ENCODE measurements around the gene SMYD2. TPM values are rescaled to one million over a fixed set of nuclear protein-coding genes. Genes with fewer than 3 reads are reported as not detected.

SMYD2 gene
- total RNA-seq, 1 experiment from 2014 or later, result 27.2 TPM

- ATAC-seq (no peak), DNase-seq (ENCODE audit: low read depth, low spot score) (no peak)
- CTCF ChIA-PET, result interaction anchor here (1.1 kb wide), 1 partner anchor 11 kb away, joined by 4 read pairs; no protein-coding TSS in a partner anchor
- POLR2A ChIA-PET, result no interaction called here
- TF ChIP-seq POLR2A (IDR thresholded peaks at IDR 0.05; ENCODE audit: borderline replicate concordance, extremely low read depth, insufficient read depth, insufficient read length), result no peak
- TF ChIP-seq FOSL1 (IDR thresholded peaks at IDR 0.05; ENCODE audit: low read depth), result no peak
- TF ChIP-seq SIN3A (IDR thresholded peaks at IDR 0.05; ENCODE audit: low read depth), result no peak
- no peak for TF ChIP-seq EZH2phosphoT487 (IDR thresholded peaks at IDR 0.05; ENCODE audit: borderline replicate concordance)
- TF ChIP-seq, protein P1, sequence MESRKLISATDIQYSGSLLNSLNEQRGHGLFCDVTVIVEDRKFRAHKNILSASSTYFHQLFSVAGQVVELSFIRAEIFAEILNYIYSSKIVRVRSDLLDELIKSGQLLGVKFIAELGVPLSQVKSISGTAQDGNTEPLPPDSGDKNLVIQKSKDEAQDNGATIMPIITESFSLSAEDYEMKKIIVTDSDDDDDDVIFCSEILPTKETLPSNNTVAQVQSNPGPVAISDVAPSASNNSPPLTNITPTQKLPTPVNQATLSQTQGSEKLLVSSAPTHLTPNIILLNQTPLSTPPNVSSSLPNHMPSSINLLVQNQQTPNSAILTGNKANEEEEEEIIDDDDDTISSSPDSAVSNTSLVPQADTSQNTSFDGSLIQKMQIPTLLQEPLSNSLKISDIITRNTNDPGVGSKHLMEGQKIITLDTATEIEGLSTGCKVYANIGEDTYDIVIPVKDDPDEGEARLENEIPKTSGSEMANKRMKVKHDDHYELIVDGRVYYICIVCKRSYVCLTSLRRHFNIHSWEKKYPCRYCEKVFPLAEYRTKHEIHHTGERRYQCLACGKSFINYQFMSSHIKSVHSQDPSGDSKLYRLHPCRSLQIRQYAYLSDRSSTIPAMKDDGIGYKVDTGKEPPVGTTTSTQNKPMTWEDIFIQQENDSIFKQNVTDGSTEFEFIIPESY (IDR thresholded peaks at IDR 0.05; ENCODE audit: extremely low read depth, insufficient replicate concordance, low read length), result no peak
- no peak for TF ChIP-seq ATF3 (IDR thresholded peaks at IDR 0.05)
- TF ChIP-seq ZNF274 (IDR thresholded peaks at IDR 0.05; ENCODE audit: low read depth, low read length), result no peak
- TF ChIP-seq RAD21 (IDR thresholded peaks at IDR 0.05; ENCODE audit: low read depth), result no peak
- no peak for TF ChIP-seq CEBPB (IDR thresholded peaks at IDR 0.05; ENCODE audit: low read depth)
- TF ChIP-seq, protein P2, sequence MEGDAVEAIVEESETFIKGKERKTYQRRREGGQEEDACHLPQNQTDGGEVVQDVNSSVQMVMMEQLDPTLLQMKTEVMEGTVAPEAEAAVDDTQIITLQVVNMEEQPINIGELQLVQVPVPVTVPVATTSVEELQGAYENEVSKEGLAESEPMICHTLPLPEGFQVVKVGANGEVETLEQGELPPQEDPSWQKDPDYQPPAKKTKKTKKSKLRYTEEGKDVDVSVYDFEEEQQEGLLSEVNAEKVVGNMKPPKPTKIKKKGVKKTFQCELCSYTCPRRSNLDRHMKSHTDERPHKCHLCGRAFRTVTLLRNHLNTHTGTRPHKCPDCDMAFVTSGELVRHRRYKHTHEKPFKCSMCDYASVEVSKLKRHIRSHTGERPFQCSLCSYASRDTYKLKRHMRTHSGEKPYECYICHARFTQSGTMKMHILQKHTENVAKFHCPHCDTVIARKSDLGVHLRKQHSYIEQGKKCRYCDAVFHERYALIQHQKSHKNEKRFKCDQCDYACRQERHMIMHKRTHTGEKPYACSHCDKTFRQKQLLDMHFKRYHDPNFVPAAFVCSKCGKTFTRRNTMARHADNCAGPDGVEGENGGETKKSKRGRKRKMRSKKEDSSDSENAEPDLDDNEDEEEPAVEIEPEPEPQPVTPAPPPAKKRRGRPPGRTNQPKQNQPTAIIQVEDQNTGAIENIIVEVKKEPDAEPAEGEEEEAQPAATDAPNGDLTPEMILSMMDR (IDR thresholded peaks at IDR 0.05 in 2 of 3, conservative IDR thresholded peaks at IDR 0.05 in 1 of 3; ENCODE audit: borderline replicate concordance in 1 of 3, insufficient read depth in 1 of 3, low read depth in 2 of 3, low read length in 2 of 3), result no peak
- no peak for TF ChIP-seq YY1 (IDR thresholded peaks at IDR 0.05; ENCODE audit: extremely low read depth, insufficient replicate concordance, low read depth, low read length)
- no peak for TF ChIP-seq TCF7L2 (IDR thresholded peaks at IDR 0.05; ENCODE audit: borderline replicate concordance, extremely low read depth, insufficient read depth, insufficient read length)
- no peak for TF ChIP-seq POLR2AphosphoS5 (IDR thresholded peaks at IDR 0.05; ENCODE audit: low read depth, low read length)
- TF ChIP-seq MAX (IDR thresholded peaks at IDR 0.05), result no peak
- H3K27ac ChIP-seq (ENCODE audit: low read depth, low read length), result no peak overlapping the region
- no peak overlapping the region for H3K4me2 ChIP-seq (ENCODE audit: low read length)
- no TSS peak for BruUV-seq (replicated peaks)
- no peak overlapping the region for H3K9ac ChIP-seq (ENCODE audit: low read length)
- H3K36me3 ChIP-seq (ENCODE audit: control insufficient read depth in 1 of 2, insufficient read depth in 2 of 2, low read length in 2 of 2), result no peaks in the 10 kb centered on the region
- no peaks in the 10 kb centered on the region for H3K9me2 ChIP-seq (ENCODE audit: insufficient read depth)
- H2AFZ ChIP-seq (ENCODE audit: low read depth, low read length, poor library complexity, severe bottlenecking), result no peak overlapping the region
- no peaks in the 10 kb centered on the region for H3K79me2 ChIP-seq (ENCODE audit: insufficient read depth, low read length)
- no peaks in the 10 kb centered on the region for H3K4me1 ChIP-seq (ENCODE audit: control insufficient read depth in 1 of 2, insufficient read depth in 2 of 2, low read length in 2 of 2)
- RAD21 ChIA-PET (ENCODE audit: low non-redundant PET in 1 of 2, low total read pairs in 2 of 2, uncharacterized antibody in 2 of 2, unreplicated experiment in 2 of 2), result no interaction called here
- no peak overlapping the region for H3K4me3 ChIP-seq (replicated peaks in 1 of 2; ENCODE audit: low read depth in 1 of 2, low read length in 2 of 2)
- no peaks in the 10 kb centered on the region for H3K9me3 ChIP-seq (ENCODE audit: control insufficient read depth in 1 of 2, insufficient read depth in 1 of 2, low read depth in 1 of 2, low read length in 2 of 2)
- H3K27me3 ChIP-seq (ENCODE audit: insufficient read depth, low read length), result no peaks in the 10 kb centered on the region
- H4K20me1 ChIP-seq (ENCODE audit: insufficient read depth), result no peaks in the 10 kb centered on the region
- intact Hi-C loops (cut with micrococcal nuclease), result loop anchor here (2.0 kb wide), 1 partner anchor 61 kb away; no protein-coding TSS in a partner anchor
These were observed 40.9 kb downstream of the SMYD2 start for GRCh38 chr1:214321705-214322453.
